ENCODE measurements around the gene TTC21B.

DNA sequence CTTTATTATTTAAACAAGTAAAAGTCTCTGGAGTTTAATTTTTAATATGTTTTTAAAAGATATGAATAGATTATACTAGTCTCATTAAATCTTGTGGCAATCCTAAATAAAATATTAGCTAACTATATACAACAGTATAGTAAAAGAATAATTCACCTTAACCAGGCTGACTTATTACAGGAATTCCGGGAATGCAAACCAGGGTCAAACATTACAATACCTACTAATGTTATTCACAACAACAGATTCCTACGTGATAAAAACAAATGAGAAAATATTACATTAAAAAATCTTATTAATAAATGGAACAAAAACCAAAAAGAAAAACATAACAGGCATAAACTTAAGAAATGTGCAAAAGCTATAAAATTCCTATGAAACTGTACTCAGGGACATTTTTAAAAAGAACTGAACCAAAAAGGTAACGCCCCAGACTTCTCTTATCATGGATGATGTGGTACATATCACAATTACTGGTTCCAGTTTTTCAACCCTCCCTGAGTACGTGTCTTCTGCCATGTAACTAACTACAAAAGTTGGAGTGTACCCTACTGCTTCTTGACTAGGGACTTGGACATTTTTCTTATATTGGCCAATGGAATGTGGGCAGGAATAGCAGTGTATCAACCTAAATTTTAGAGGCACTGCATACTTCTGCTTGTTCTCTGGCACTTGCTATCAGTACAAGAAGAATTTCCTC lies 20.2 kb downstream of the TTC21B start:
- no peak for TF ChIP-seq POLR2A (IDR thresholded peaks at IDR 0.05)
- TF ChIP-seq, protein P1, sequence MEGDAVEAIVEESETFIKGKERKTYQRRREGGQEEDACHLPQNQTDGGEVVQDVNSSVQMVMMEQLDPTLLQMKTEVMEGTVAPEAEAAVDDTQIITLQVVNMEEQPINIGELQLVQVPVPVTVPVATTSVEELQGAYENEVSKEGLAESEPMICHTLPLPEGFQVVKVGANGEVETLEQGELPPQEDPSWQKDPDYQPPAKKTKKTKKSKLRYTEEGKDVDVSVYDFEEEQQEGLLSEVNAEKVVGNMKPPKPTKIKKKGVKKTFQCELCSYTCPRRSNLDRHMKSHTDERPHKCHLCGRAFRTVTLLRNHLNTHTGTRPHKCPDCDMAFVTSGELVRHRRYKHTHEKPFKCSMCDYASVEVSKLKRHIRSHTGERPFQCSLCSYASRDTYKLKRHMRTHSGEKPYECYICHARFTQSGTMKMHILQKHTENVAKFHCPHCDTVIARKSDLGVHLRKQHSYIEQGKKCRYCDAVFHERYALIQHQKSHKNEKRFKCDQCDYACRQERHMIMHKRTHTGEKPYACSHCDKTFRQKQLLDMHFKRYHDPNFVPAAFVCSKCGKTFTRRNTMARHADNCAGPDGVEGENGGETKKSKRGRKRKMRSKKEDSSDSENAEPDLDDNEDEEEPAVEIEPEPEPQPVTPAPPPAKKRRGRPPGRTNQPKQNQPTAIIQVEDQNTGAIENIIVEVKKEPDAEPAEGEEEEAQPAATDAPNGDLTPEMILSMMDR (IDR thresholded peaks at IDR 0.05): no peak

Data from thyroid gland (tissue), 4 donors.